Stimulated activated CD8-positive, alpha-beta memory T cell treated with anti-CD3 and anti-CD28 coated beads, Interleukin-2, amount 100 ng/mL, for 48 hours (primary cell): ENCODE measurements around the gene ADAMTS16.

Experiments used
- DNase-seq, 2 donors: peaks; one replicate each; pipeline ENCODE4 v3.0.0-alpha.2; 2020; ENCODE audit warnings: low read depth in 2 of 2

Gene ADAMTS16

DNA sequence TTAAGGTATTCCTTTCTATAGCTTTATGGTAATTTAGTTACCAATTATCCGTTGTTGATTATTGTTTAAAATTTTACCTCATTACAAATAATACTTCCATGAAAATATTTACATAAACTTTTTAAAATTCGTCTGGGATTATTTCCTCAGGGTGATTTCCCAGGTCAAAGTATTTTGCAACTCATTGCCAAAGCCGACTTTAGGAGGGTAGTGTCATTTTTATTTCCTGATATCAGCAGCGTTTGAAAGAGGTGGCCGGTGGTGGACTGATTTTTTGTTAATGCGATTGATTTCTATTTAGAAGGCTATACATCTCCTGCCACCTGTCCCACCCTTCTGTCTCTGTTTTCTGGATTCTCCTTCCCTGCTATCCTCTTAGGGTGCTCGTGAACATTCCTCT is 4.3 kb downstream of the ADAMTS16 start:
- no peak for DNase-seq

DNA sequence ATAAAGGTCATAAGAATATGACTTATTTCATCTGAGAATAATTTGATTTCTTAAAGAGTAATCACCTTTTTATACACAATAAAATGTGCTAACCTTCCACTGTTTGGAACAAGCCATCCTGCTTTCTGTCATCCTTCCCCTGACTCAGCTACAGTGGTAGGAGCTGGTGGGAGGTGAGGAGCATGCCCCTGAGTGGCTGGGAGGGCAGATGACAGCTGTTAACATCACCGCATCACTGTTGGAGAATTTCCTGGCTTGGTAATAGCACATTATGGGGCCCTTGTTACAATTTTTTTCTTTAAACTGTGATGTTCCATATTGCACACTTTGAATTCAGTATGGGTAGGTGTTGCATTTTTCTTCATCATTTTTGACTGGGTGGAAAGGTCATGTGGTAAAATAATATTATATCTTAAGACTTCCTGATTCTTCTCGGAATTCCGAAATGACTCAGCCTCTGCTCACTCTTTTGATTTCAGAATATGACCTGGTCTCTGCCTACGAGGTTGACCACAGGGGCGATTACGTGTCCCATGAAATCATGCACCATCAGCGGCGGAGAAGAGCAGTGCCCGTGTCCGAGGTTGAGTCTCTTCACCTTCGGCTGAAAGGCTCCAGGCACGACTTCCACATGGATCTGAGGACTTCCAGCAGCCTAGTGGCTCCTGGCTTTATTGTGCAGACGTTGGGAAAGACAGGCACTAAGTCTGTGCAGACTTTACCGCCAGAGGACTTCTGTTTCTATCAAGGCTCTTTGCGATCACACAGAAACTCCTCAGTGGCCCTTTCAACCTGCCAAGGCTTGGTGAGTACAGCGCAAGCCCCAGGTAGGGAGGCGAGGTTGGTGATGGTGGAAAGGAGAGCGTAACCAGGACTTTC is 5.8 kb downstream of the ADAMTS16 start:
- no peak for DNase-seq

DNA sequence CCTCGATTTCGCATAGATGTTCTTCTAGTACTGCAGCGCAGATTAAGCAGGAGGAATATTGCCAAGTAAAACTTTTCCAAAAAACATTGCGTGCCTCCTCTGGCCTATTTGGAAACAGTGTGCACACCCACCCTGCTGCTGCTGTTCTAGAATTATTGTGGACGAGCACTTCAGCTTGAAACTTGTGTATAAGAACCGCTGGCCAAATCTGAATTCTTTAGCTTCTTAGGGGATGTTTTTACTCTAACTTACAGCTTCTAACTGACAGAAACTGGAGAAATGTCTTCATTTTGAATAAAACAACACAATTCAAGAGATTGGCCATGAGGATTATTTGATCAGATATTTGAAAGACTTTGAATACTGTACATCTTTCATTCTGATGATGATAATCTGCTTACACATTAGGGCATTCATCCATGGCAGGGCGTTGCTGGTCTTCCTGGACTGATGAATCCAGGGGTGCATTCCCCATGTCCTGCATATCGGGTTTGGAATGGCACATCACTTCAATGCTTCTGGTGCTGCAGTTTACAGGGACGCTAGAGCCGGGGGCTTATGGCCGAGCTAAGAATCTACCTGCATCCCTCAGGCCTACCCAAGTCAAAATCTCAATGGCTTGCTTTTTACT is 6.5 kb downstream of the ADAMTS16 start:
- no peak for DNase-seq

DNA sequence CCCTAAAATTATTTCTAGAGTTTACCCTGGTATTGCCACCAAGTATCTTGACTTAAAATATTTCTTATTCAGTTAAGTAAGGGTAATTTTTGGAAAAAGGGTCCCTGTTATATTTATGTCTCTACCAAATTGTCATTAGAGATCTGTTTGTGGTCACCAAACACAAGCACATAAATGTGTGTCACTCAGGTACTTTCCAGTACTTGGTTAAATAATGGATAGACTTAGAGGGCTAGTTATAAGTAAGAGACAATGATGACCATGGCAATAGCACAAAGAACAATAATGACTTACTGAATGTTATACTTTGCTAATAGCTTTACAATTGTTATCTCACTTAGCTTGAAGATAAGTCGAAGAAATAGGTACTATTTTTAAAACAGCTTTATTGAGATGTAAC is 9.0 kb downstream of the ADAMTS16 start:
- no peak for DNase-seq

DNA sequence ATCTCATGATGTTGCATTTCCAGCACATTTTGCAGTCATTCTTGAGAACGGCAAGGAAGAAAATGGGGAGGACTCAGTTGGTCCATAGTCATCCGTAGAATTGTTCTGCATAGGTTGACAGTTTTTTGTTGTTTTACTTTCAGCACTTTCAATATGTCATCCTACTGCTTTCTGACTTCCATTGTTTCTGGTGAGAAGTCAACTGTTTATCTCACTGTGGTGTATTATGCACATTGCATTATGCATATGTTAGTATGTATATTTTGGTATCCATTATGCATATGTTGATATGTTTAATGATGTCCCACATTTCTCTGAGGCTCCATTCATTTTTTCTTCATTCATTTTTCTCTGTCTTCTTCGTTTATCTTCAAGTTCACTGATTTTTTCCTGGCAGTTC is 10.5 kb downstream of the ADAMTS16 start:
- DNase-seq, result no peak

DNA sequence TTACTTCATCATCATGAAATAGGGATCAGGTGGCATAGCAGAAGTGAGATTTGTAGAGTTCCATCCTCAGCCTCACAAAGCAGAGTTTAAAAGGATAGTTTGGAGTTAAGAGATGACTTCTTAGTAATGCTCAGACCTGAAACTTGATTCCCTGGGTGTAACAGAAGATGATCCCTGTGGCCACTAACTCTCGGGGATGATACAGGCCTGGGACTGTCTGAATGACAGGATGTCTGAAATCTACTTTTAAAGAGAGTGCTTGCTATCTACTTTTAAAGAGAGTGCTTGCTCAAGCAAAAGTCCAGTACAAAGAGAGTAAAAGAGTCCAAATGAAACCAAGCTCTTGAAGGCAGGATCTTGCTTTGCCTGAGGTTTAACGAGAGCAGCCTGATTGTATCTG is 14.6 kb downstream of the ADAMTS16 start:
- DNase-seq, result no peak

DNA sequence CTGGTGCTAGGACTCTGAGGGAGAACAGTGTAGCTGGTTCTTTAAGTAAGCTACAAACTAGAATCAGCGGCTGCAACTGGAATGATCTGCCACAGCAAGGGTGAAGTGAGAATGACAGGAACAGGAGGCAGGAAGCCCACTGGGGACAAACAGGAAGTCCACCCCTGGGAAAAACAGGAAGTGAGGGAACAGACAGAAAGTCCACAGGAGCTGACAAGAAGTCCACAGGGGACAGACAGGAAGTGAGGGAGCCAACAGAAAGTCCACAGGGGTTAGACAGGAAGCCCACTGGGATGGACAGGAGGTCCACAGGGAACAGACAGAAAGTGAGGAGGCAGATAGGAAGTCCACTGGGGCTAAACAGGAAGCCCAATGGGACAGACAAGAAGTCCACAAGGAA is 15.5 kb downstream of the ADAMTS16 start:
- DNase-seq, result no peak

DNA sequence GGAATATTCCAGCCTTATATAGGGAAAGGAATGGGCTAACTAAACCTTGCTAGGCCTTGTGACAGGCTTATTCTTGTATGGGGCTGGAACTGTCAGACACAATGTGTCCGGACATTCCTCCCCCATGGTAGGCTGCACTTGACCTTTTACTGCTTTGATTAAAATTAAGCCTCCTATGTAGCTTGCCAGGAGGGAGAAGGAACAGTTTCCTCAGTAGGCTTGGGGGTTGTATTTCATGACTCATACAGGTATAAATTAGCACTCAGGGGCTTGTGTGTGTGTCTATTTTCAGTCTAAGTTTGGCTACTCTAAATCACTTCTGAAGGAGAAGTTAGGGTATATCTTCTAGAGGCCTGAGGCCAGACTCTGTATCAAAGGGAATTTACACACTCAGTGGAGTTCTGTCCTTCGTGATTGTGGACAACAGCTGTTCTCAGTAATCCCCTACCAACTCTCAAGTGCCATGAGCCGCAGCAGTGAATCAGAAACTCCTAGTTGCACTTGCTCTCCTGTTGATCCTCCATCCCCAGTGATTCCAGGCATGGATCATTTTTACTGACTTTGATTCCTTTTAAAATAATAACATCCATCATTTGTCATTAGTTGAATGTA is 16.4 kb downstream of the ADAMTS16 start:
- no peak for DNase-seq

DNA sequence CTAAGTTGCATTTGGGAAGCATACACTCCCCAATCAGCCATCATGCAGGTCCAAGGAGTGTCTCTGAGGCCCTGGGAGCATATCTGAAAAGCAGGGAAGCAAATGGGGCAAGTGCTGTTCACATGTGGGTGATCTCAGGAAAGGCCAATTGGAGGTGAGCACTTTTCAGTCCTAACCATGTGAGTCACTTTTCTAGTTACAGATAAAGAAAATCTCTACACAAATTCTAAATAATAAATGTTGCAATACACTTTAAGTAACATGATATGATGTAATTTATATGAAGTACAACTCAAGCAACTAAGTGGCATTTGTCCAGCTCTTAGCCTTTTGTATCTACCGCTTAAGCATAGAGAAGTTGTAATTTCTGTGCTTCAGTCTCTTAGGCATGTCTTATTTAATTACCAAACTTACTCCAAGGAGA is 18.4 kb downstream of the ADAMTS16 start:
- DNase-seq, result no peak

DNA sequence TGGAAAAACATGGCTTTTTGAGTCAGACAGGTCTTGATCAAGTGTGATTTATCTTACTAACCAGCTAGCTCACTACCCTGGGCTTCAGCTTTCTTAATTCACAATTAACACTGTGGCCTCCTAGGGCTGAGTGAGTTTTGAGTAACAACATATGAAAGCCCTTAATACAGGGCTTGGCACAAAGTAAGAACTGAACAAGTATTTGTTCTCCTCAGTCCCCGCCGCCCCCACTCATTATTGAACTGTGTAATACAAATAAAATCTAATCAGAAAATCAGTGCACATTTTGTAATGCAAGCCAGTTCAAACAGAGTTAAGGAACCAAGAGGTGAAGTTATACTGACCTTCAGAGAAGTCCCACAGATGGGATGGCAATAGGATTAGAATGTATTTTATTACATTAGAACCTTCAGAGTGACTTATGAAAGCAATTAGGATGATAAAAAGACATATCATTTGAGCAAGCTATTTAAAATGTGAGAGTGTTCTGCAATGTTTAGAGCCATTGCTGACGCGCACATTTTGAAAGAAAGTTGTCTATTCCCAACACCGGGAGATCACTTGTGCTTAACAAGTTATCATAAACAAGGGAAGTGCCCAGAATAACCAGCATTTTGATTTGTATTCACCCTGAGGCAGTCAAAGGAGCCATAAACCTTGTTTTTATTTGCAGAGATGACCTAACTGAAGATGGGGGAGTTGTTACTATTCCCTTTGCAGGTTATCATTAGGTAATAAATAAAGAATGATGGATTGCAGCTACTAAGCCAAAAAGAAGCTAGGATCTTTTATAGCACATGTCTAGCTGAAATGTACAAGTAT is 19.4 kb downstream of the ADAMTS16 start:
- DNase-seq, result no peak

DNA sequence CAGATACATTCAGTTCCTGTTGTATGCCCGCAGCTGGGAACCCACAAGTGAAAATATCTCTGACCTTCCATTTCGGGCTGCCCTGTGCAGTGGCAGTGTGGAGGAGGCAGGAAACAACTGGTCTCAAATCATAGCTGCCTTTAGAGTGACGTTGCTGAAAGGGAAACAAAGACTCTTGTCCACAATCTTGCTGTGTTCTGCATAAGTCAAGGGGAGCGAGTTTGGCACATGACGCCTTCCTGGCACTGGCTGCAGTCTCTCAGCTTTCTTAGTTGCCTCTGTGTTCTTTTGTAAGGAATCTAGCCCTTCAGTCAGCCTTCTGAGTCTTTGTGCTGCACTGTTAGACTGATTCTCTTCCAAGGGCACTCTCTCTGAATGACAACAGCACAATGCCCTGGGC is 24.0 kb downstream of the ADAMTS16 start:
- DNase-seq, result no peak

DNA sequence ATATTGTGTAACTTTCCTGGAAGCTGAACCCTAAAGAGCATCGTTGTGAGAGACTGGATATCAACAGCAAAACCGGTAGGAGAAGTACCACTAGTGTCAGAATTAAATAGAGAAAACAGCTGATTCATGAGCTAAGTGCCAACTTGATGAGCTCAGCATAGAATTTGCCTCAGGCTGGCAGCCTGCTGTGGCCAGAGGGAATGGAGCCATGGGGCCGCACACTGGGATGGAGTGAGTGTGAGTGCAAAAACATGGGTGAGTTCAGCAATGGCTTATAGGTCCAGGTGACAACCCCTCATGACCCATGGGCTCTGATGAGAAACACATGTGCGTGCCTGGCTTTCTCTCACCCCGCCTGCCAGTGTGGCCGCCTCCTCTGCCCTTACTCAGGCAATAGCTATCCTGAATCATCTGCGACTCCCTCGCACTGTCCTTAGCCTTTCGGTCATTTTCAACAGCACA is 25.4 kb downstream of the ADAMTS16 start:
- DNase-seq, result no peak

DNA sequence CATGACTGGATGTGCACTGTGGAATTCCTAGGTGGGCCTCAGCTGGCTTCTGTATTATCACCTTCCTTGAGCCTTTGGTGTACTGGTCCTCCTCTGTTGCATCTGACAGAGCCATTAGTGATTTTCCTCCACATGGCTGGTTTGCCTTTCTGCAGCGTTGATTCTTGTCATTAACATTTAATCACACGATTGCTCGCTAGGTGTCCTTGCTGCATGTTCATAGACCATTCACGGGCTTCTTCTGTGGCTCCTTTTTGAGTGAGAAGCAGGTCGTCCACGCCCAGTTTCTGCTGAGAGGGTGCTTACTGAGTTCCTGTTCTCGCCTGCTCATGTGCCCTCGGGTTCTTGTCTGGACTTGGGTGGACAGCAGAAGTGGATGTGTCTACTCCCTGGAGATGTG is 29.3 kb downstream of the ADAMTS16 start:
- DNase-seq, result no peak

DNA sequence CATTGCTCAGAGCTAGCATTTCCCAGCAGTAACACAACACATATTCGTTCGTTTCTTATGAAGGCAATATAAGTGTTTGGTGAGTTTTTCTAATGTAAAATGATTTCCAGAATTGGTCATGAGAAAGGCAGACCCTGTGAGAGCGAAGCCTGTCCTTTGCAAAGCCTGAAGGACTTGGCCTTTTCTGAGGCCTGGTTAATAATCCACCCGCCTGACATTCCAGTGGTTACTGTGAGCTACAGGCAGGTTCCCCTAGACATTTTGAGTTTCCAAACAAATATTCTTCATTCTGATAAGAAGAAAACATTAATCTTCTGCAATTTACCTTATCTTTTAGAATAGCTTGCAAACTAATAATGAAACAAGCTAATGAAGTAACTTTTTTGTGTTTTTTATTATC is 38.0 kb downstream of the ADAMTS16 start:
- DNase-seq, result no peak

DNA sequence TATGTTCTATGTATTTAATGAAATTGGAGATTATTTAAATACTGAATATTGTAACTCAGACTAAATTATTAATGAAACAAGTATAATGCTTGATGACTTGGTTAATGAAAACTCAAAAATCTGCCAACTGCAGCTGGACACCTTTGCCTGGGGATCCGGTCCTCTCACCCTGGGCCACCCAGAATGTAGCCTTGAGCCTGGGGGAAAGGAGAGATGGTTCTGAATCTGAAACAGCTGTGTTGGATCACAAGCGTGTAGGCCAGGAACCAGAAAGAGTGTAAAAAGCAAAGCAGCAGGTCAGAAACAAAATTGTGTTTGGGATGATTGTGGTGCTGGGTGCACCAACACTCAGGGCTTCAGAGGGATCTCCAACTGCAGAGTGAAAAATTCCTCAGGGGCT is 38.5 kb downstream of the ADAMTS16 start:
- no peak for DNase-seq

DNA sequence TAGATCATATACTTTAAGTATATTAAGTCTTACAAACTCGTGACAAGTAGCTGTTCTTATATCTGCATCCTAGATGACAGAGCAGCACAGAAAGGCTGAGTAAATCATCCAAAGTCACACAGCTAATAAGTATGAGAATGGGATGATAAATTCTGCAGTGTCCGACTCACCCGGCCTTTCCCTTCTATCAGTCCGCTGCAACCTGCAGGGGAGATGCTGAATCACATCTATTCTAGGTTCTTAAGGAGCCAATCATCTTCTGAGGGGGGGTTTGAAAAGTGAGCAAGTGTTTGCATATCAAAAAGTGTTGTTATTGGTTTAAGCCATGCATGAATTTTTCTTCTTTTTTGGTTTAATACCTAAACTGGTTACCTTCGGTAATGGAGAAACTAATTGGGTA is 38.9 kb downstream of the ADAMTS16 start:
- DNase-seq, result no peak

DNA sequence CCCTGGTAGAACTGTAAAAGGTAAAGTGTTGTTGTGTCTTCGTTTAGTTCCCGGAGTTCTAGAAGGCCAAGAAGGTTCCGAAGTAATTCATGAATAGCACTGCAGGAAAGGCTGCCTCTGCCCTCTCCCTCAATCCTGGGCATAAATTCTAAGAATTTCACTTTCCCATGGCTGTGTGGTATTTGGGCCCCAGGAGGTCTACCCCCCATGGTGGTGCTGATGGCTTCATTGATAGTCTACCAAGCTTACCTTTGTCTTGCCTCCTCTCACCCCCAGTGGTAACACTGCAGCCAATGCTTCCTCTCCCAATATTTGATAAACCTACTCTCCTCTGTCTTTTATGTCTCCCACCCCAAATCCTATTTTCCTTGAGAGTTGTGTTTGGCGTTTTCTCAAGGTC is 39.5 kb downstream of the ADAMTS16 start:
- DNase-seq, result no peak

DNA sequence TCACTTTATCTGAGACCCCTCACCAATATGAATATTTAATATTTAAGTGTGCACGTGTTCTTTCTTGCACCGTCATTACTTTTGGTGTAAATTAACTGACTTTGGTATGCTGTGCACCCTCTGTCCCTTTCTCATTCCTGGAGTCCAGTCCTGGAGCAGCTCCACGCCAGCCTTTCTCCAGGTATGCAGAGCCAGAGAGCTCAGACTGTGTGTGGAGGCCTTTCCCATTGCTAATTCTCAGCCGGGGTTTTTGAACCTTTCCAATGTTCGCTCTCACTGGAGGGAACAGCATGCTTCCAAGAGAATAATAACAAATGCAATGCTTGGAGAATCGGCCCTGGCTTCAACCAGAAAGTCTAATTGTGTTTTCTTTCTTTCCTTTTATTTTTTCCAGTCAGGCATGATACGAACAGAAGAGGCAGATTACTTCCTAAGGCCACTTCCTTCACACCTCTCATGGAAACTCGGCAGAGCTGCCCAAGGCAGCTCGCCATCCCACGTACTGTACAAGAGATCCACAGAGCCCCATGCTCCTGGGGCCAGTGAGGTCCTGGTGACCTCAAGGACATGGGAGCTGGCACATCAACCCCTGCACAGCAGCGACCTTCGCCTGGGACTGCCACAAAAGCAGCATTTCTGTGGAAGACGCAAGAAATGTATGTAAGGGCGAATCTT is 41.7 kb downstream of the ADAMTS16 start:
- DNase-seq, result no peak

DNA sequence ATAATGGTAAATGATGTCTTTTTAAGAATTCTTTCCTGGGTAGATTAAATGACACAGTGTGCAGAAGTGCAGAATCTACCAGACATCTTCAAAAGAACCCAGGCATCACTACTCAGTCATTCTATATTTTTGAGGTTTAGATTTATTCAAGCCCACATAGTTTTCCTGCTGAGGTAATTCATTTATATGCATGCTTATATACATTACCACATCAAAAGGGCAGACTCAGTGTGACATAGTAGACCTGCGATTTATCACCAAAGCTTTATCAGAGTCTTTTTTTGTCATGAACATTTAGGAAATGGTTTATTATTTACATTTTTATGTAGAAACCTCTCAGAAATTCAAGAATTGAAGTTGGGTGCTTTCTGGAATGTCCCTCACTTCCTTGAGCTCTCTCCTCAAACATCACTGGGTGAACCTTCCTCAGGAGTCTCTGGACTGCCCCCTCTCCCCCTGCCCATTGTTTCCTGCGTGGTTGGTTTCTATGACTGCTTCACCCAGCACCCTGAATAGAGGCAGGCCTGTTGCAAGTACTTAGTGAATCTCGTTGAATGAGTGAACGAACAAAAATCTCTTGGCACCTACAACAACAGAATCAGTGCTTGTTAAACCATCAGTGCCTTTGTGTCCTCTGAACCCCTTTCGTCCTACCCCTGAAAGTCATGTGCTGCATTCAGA is 42.5 kb downstream of the ADAMTS16 start:
- DNase-seq, result no peak

DNA sequence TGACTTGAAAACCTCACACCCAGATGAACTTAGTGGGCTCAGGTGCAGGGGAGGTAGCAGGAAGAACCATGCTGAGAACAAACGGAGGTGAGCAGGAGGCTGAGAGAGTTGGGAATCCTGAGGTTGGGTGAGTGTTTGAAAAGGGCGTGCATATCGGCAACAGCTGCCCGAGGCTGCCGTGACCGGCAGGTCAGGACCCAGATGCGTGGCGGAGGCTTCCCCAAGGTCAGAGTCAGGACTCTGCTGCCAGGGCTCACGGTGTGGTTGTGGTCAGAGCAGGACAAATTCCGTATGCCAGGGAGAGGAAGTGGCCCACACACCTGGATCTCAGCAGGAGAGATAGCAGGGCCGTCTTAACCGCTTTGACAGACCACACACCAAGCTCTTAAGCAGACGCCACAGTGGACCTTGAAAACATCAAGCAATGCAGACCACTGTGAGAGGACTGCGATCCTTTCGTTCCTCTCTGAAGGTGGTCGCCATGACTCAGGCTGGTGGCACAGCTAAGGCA is 43.1 kb downstream of the ADAMTS16 start:
- no peak for DNase-seq

DNA sequence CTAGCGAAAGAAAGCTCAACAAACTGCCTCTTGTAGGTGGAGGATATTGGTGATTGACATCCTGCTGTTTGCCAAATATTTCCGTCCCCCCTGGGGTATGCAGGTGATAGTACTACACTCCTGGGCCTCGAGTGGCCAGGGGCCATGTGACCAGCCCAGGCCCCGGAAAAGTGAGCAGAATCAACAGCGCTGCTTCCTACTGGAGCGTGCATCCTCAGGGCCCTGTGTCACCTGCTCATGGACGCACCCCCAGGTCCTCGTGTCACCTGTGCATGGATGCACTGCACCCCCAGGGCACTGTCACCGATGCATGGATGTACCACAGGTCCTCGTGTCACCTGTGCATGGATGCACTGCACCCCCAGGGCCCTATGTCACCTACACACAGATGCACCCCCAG is 43.8 kb downstream of the ADAMTS16 start:
- DNase-seq, result no peak
